ENCODE results near the gene CDK18.

CDK18 gene

DNA sequence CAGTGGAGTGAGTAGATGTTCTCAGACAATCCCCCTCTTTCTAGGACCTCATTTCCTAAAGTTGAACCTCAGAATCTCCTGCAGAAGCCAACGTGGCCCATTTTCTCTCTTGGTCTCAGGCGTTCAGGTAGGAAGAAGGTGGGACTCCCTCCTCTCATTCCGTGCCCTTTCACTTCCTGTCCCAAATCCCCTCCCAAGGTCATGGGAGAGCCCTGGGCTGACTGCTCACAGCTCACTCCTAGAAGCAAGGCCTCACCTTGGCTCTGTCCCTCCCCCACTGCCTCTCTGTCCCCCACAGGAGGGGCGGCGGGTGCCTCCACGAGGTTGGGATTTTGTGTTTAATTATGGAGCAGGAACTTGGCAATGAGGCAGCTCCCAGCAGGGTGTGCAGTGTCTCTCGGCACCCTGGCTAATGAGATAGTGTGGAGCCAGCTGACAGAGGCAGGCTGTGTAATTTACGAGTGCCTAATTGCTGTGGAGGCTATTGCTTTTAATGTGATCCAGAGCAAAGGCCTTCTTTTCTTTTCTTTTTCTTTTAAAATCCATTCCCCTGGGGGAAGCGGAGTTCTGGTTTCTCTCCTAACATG, 9.1 kb upstream of the CDK18 start:
- no peak for TF ChIP-seq FOXP2 (optimal IDR thresholded peaks at IDR 0.05; ENCODE audit: borderline replicate concordance, extremely low read depth, extremely low read length, insufficient read depth)
- TF ChIP-seq TAF1 (IDR thresholded peaks at IDR 0.05; ENCODE audit: borderline replicate concordance, insufficient read depth, low read length): no peak
- TF ChIP-seq SIN3A (IDR thresholded peaks at IDR 0.05; ENCODE audit: borderline replicate concordance, insufficient read depth, low read length): no peak
- no peak for TF ChIP-seq POLR2AphosphoS5 (IDR thresholded peaks at IDR 0.05; ENCODE audit: low read depth, low read length)

DNA sequence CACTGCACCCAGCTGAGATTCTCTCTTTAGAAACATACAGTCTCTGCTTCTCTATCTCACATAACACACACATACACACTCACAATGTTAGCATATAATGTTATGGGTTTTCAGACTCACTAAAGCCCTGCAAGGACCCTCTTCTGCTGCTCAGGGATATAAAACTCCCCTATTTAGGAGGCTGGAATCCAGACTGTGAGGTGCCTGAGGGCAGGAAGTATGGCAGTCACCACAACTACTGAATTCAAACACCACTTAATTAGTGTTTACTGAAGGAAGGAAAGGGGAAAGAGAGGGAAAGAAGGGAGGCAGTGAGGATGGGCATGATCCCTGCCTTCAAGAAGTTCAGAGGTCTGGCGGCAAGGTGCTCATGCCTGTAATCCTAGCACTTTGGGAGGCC, 7.8 kb upstream of the CDK18 start:
- TF ChIP-seq POLR2AphosphoS5 (IDR thresholded peaks at IDR 0.05; ENCODE audit: low read depth, low read length): no peak
- no peak for TF ChIP-seq SIN3A (IDR thresholded peaks at IDR 0.05; ENCODE audit: borderline replicate concordance, insufficient read depth, low read length)
- TF ChIP-seq, protein P1, sequence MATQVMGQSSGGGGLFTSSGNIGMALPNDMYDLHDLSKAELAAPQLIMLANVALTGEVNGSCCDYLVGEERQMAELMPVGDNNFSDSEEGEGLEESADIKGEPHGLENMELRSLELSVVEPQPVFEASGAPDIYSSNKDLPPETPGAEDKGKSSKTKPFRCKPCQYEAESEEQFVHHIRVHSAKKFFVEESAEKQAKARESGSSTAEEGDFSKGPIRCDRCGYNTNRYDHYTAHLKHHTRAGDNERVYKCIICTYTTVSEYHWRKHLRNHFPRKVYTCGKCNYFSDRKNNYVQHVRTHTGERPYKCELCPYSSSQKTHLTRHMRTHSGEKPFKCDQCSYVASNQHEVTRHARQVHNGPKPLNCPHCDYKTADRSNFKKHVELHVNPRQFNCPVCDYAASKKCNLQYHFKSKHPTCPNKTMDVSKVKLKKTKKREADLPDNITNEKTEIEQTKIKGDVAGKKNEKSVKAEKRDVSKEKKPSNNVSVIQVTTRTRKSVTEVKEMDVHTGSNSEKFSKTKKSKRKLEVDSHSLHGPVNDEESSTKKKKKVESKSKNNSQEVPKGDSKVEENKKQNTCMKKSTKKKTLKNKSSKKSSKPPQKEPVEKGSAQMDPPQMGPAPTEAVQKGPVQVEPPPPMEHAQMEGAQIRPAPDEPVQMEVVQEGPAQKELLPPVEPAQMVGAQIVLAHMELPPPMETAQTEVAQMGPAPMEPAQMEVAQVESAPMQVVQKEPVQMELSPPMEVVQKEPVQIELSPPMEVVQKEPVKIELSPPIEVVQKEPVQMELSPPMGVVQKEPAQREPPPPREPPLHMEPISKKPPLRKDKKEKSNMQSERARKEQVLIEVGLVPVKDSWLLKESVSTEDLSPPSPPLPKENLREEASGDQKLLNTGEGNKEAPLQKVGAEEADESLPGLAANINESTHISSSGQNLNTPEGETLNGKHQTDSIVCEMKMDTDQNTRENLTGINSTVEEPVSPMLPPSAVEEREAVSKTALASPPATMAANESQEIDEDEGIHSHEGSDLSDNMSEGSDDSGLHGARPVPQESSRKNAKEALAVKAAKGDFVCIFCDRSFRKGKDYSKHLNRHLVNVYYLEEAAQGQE (IDR thresholded peaks at IDR 0.05; ENCODE audit: insufficient read depth in 1 of 2, low read depth in 2 of 2, low read length in 2 of 2): no peak
- TF ChIP-seq FOXP2 (optimal IDR thresholded peaks at IDR 0.05; ENCODE audit: borderline replicate concordance, extremely low read depth, extremely low read length, insufficient read depth): no peak
- no peak for TF ChIP-seq TAF1 (IDR thresholded peaks at IDR 0.05; ENCODE audit: borderline replicate concordance, insufficient read depth, low read length)

DNA sequence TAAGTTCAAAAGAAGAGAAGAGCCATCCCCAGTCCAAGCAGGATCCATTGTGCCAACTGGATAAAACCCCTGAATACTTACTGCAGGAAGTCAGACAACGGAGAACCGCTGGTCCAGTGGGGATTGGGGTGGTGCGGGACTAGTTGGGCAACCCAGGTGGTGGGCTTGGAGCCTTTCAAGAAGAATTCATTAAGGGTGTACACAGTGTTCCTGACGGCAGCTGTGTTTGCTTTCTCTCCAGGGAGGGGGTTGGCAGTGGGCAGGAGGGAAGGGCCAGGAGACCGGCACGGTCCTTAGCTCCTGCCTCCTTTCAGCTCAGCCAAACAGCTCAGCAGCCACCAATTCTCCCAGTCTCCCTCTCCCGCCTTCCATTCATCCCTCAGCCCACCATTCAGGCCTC, 7.1 kb upstream of the CDK18 start:
- TF ChIP-seq TAF1 (IDR thresholded peaks at IDR 0.05; ENCODE audit: borderline replicate concordance, insufficient read depth, low read length) (no peak), SIN3A (IDR thresholded peaks at IDR 0.05; ENCODE audit: borderline replicate concordance, insufficient read depth, low read length) (no peak), POLR2AphosphoS5 (IDR thresholded peaks at IDR 0.05; ENCODE audit: low read depth, low read length) (no peak), FOXP2 (optimal IDR thresholded peaks at IDR 0.05; ENCODE audit: borderline replicate concordance, extremely low read depth, extremely low read length, insufficient read depth) (no peak)
- TF ChIP-seq, protein P1 (IDR thresholded peaks at IDR 0.05; ENCODE audit: insufficient read depth in 1 of 2, low read depth in 2 of 2, low read length in 2 of 2): no peak

DNA sequence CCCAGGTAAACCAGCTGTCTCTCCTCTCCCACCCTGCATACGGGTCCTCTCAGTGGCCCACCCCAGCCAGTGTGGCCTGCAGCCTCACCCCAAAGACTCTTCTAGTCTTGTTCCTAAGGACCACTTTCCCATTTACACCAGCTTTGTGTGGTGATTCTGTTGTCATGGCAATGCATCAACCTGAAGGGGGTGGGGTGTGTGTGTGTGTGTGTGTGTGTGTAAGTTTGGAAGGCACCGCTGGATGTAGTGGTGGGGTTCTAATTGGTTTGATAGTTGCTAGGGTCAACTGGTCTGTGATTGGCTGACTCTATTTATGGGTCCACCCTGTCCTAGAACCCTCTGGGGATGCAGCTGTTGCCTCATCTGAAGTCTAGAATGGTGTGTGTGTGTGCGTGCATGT, 4.7 kb upstream of the CDK18 start:
- TF ChIP-seq POLR2AphosphoS5 (IDR thresholded peaks at IDR 0.05; ENCODE audit: low read depth, low read length): no peak
- TF ChIP-seq, protein P1 (IDR thresholded peaks at IDR 0.05; ENCODE audit: insufficient read depth in 1 of 2, low read depth in 2 of 2, low read length in 2 of 2): no peak

DNA sequence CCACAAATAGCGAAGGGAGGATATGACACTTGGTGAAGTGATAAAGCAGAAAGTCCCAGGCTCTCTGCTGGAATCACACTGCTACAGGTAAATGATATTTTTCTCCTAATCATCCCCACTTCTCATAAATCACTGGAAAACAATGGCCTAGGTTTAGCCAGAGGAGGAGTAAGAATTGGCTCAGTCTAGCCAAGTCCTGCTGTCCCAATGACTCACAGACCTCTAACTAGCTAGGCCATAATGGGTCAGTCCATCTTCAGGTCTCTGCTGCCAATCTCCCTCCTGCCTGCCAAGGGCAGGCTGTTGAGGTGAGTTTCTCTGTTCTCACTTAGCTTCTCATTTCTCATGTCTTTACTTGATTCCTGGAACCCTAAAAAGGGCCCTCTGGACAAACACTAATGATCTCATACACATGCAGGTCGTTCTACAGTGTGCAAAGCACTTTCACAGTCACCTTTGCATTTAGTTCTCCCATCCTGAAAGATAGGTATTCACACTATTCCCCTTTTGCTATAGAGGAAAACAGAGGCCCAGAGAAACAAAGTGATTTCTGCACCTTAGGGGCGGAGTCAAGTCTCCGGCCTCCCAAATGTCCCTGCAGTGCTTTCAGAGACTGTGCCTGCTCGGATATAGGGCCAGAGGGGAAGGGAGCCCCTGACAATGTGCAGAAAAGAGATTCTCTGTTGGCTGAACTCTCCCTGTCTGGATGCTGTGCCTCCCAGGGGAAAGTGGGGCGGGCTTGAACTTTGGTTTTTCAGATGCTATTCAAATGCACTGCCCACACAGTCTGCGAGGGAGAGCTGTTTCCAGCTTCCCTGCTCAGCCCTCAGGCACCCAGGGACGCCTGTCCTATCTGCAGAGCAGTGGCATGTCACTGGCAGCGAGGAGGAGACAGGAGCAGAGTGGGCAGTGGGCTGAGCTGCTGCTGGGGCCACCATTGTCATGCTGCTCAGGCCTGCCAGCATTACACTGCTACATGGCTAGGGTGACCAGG, 3.9 kb upstream of the CDK18 start:
- TF ChIP-seq, protein P1 (IDR thresholded peaks at IDR 0.05; ENCODE audit: insufficient read depth in 1 of 2, low read depth in 2 of 2, low read length in 2 of 2): no peak
- TF ChIP-seq FOXP2 (optimal IDR thresholded peaks at IDR 0.05; ENCODE audit: borderline replicate concordance, extremely low read depth, extremely low read length, insufficient read depth) (no peak), SIN3A (IDR thresholded peaks at IDR 0.05; ENCODE audit: borderline replicate concordance, insufficient read depth, low read length) (no peak), POLR2AphosphoS5 (IDR thresholded peaks at IDR 0.05; ENCODE audit: low read depth, low read length) (no peak), TAF1 (IDR thresholded peaks at IDR 0.05; ENCODE audit: borderline replicate concordance, insufficient read depth, low read length) (no peak)

Measured in PFSK-1 (cell line).